K562 (cell line): Measurements from ENCODE around the gene EML2. TPM values are rescaled to one million over a fixed set of nuclear protein-coding genes. Genes with fewer than 3 reads are reported as not detected.
A peak's percentile ranks its signal among the peaks of the same experiment; 100 is the strongest.

Experiments
- AFF1 ChIP-seq, 2 experiments: fragments of 450-650 bp; IDR thresholded peaks; 2 replicates each; pipeline ENCODE4 v1.6.1; 2018; ENCODE audit warnings: mild to moderate bottlenecking in 2 of 2, low read depth in 1 of 2; ENCODE audit not compliant: partially characterized antibody in 2 of 2
- ARID3A ChIP-seq: IDR thresholded peaks from 2 replicates; pipeline ENCODE4 v1.6.1; 2012; ENCODE audit warnings: low read depth, low read length, improper control_type of control experiment, borderline replicate concordance
- BMI1 ChIP-seq: fragments of 150-350 bp; IDR thresholded peaks from 2 replicates; pipeline ENCODE4 v1.6.1; 2014; ENCODE audit warnings: low read length
- COPS2 ChIP-seq: fragments of 450-650 bp; conservative IDR thresholded peaks from 2 replicates; pipeline ENCODE4 v1.6.1; 2016; ENCODE audit warnings: mild to moderate bottlenecking, moderate library complexity
- DNMT1 ChIP-seq: fragments of 450-650 bp; IDR thresholded peaks from 2 replicates; pipeline ENCODE4 v1.6.1; 2016; ENCODE audit warnings: antibody characterized with exemption, mild to moderate bottlenecking
- E2F4 ChIP-seq: sonication (generic); formaldehyde crosslinking; IDR thresholded peaks from 2 replicates; pipeline ENCODE4 v1.8.0; 2022; ENCODE audit warnings: mild to moderate bottlenecking, low read depth, missing genetic modification reagents
- FOXA3 ChIP-seq, 2 experiments: fragments of 450-650 bp in 1 of 2; sonication (generic) in 1 of 2; formaldehyde crosslinking; IDR thresholded peaks in 1 of 2; conservative IDR thresholded peaks in 1 of 2; 2 replicates each; pipeline versions ENCODE4 v1.4.0 to v1.8.0; 2020 to 2022; ENCODE audit warnings: mild to moderate bottlenecking in 2 of 2, missing genetic modification reagents in 1 of 2
- GATAD2A ChIP-seq: fragments of 450-650 bp; IDR thresholded peaks from 2 replicates; pipeline ENCODE4 v1.6.1; 2017
- HNRNPL ChIP-seq: fragments of 200-400 bp; formaldehyde crosslinking; IDR thresholded peaks from 2 replicates; pipeline ENCODE4 v1.6.1; 2017; ENCODE audit warnings: low read depth, mild to moderate bottlenecking, low read length
- LARP7 ChIP-seq: fragments of 450-650 bp; IDR thresholded peaks from 2 replicates; pipeline ENCODE4 v1.6.1; 2016
- NCOA6 ChIP-seq: fragments of 450-650 bp; IDR thresholded peaks from 2 replicates; pipeline ENCODE4 v1.6.1; 2017; ENCODE audit warnings: mild to moderate bottlenecking
- NR2C2 ChIP-seq, 2 experiments: fragments of 200-800 bp in 1 of 2; sonication (Bioruptor generic) in 1 of 2; sonication (generic) in 1 of 2; formaldehyde crosslinking in 1 of 2; IDR thresholded peaks; 2 replicates each; pipeline versions ENCODE4 v1.6.1 to v1.8.0; 2016 to 2022; ENCODE audit warnings: mild to moderate bottlenecking in 1 of 2, missing compliant biosample characterization in 1 of 2, missing genetic modification characterization in 1 of 2, missing genetic modification reagents in 1 of 2
- NR2F6 ChIP-seq: fragments of 450-650 bp; formaldehyde crosslinking; IDR thresholded peaks from 2 replicates; pipeline ENCODE4 v1.4.0; 2020; ENCODE audit warnings: mild to moderate bottlenecking
- RBM25 ChIP-seq: fragments of 200-400 bp; formaldehyde crosslinking; IDR thresholded peaks from 2 replicates; pipeline ENCODE4 v1.6.1; 2018; ENCODE audit warnings: low read length, low read depth, moderate library complexity; ENCODE audit not compliant: severe bottlenecking
- TCF7 ChIP-seq: sonication (generic); IDR thresholded peaks from 2 replicates; pipeline ENCODE4 v1.6.1; 2016; ENCODE audit warnings: antibody characterized with exemption, borderline replicate concordance
- TEAD4 ChIP-seq, 2 experiments: sonication (generic) in 1 of 2; formaldehyde crosslinking in 1 of 2; IDR thresholded peaks; 2 replicates each; pipeline versions ENCODE4 v1.6.1 to v1.8.0; 2012 to 2022; ENCODE audit warnings: borderline replicate concordance in 1 of 2, inconsistent platforms in 1 of 2, low read length in 1 of 2, mild to moderate bottlenecking in 1 of 2, missing genetic modification reagents in 1 of 2
- ZNF668 ChIP-seq: fragments of 250-450 bp; sonication (Bioruptor Pico); IDR thresholded peaks from 2 replicates; pipeline ENCODE4 v1.8.0; 2022; ENCODE audit warnings: mild to moderate bottlenecking, inconsistent platforms
- ZNF707 ChIP-seq: fragments of 250-450 bp; sonication (Bioruptor Pico); conservative IDR thresholded peaks from 2 replicates; pipeline ENCODE4 v1.8.0; 2022; ENCODE audit warnings: inconsistent platforms, mild to moderate bottlenecking, moderate library complexity
- polyA plus RNA-seq, 8 experiments: library from polyadenylated mRNA; depleted of rRNA in 4 of 8; stranded (reverse) in 5 of 8; unstranded in 3 of 8; fragments of >200 nt; fragmentation: Nextera tagmentation in 2 of 8; fragmentation: Illumina TruSeq in 1 of 8; extraction: Ambion mirVana in 2 of 8; extraction: Trizol in 1 of 8; gene quantifications; 2 replicates each; pipeline versions ENCODE4 v1.2.1 to v1.2.3, GENCODE V29; 2011 to 2014; ENCODE audit warnings: inconsistent platforms in 1 of 8, missing spikeins in 1 of 8
- total RNA-seq, 7 experiments: library from RNA; depleted of rRNA in 6 of 7; stranded (reverse); fragments of >200 nt in 6 of 7; fragmentation: Illumina TruSeq in 2 of 7; extraction: Trizol in 2 of 7; gene quantifications; 2 replicates each; pipeline versions ENCODE4 v1.2.1 to v1.2.3, GENCODE V29; 2011 to 2021; ENCODE audit warnings: low replicate concordance in 1 of 7
- TF ChIP-seq, protein P1 (sequence below): fragments of 450-650 bp; formaldehyde crosslinking; IDR thresholded peaks from 2 replicates; pipeline ENCODE4 v1.4.0; 2020; ENCODE audit warnings: mild to moderate bottlenecking

EML2 gene
- total and polyA plus RNA-seq, 9 of the 15 experiments (the other 6 are each of a cell fraction or from before 2014, with no cell fraction given), result 2.6 to 69.6 (median 24.8) TPM

DNA sequence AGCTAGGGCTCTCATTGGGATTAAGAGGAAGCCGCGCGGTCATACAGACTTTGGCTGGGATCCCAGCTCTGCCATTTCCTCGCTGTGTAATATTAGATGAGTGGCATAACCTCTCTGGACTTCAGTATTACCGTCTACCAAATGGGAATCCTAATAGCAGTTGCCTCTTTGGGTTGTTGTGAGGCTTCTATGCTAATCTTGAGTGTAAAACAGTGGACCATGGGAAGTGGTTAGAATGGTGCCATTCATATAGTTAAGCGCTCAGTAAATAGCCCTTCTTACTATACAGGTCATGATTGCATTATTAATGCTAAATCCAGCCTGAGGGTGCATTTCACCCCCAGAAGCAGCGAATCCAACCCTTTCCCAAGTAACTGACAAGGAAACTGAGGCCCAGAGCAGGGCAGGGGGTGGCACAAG lies 54.0 kb downstream of the EML2 start (continued):
- TF ChIP-seq, protein P1, sequence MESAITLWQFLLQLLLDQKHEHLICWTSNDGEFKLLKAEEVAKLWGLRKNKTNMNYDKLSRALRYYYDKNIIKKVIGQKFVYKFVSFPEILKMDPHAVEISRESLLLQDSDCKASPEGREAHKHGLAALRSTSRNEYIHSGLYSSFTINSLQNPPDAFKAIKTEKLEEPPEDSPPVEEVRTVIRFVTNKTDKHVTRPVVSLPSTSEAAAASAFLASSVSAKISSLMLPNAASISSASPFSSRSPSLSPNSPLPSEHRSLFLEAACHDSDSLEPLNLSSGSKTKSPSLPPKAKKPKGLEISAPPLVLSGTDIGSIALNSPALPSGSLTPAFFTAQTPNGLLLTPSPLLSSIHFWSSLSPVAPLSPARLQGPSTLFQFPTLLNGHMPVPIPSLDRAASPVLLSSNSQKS (CRISPR knock-in tag), result no peak
- TF ChIP-seq NR2F6 (CRISPR knock-in tag) (0 out of 2 replicates have a peak, but pooled peaks have one; percentile 15), ARID3A (no peak), LARP7 (no peak), DNMT1 (no peak), TCF7 (no peak), HNRNPL (no peak), NCOA6 (no peak), NR2C2 (CRISPR knock-in tag; IDR thresholded peaks at IDR 0.05) (no peak), NR2C2 (tag; IDR thresholded peaks at IDR 0.05) (no peak), GATAD2A (no peak), BMI1 (no peak), TEAD4 (IDR thresholded peaks at IDR 0.05; ENCODE audit: low read length) (peak; percentile 3; the same call in 1 of the 2 replicates), TEAD4 (CRISPR knock-in tag; IDR thresholded peaks at IDR 0.05; ENCODE audit: borderline replicate concordance) (no peak), AFF1 (IDR thresholded peaks at IDR 0.05; ENCODE audit: low read depth in 1 of 2, partially characterized antibody in 2 of 2) (no peak), RBM25 (peak; percentile 95), ZNF707 (CRISPR knock-in tag) (peak; percentile 34; the same call in 1 of the 2 replicates), E2F4 (CRISPR knock-in tag) (no peak), COPS2 (no peak), FOXA3 (CRISPR knock-in tag; conservative IDR thresholded peaks at IDR 0.05 in 1 of 2, IDR thresholded peaks at IDR 0.05 in 1 of 2) (0 out of 4 replicates have a peak, but pooled peaks of 1 of the 2 experiments have one; percentile 0), ZNF668 (CRISPR knock-in tag) (0 out of 2 replicates have a peak, but pooled peaks have one; percentile 63)
